Cardiac fibroblast (primary cell): ENCODE measurements around the gene CD38.

ENCODE experiments used
- DNase-seq, 2 donors: peaks; one replicate each; pipeline versions ENCODE4 v3.0.0 to v3.0.0-alpha.2; 2010; ENCODE audit warnings: low read depth in 2 of 2
- H3K4me3 ChIP-seq, 2 donors: replicated peaks in 1 of 2; 1 replicate in 1 of 2; 2 replicates in 1 of 2; pipeline ENCODE4 v1.5.1; 2011; ENCODE audit warnings: low read depth in 2 of 2, low read length in 2 of 2, mild to moderate bottlenecking in 2 of 2, moderate library complexity in 1 of 2
- CTCF ChIP-seq: IDR thresholded peaks from one replicate; pipeline ENCODE4 v1.5.1; 2011; ENCODE audit warnings: low read depth, mild to moderate bottlenecking, low read length, inconsistent platforms

CD38 gene

GRCh38 chr4:15873117-15873516 lies 95.0 kb downstream of the CD38 start:
- TF ChIP-seq CTCF: no peak
- no peak for DNase-seq
- H3K4me3 ChIP-seq: no peak overlapping the region

GRCh38 chr4:15874671-15875070 lies 96.5 kb downstream of the CD38 start:
- no peak for DNase-seq
- H3K4me3 ChIP-seq: no peak overlapping the region
- no peak for TF ChIP-seq CTCF

- no peak overlapping the region for H3K4me3 ChIP-seq
- DNase-seq: no peak
- TF ChIP-seq CTCF: no peak
Observed at GRCh38 chr4:15875663-15876460, 97.7 kb downstream of the CD38 start.

GRCh38 chr4:15878011-15878410 lies 99.9 kb downstream of the CD38 start:
- no peak for TF ChIP-seq CTCF
- DNase-seq: no peak
- no peak overlapping the region for H3K4me3 ChIP-seq

- no peak overlapping the region for H3K4me3 ChIP-seq
- TF ChIP-seq CTCF: no peak
- no peak for DNase-seq
Observed at GRCh38 chr4:15881820-15882219, 103.7 kb downstream of the CD38 start.

GRCh38 chr4:15882675-15883086 lies 104.6 kb downstream of the CD38 start:
- DNase-seq: peak; percentile 89
- no peak overlapping the region for H3K4me3 ChIP-seq
- TF ChIP-seq CTCF: peak; percentile 88
